HCT116 (cell line): ENCODE results near the gene MTA2. TPM values are rescaled to one million over a fixed set of nuclear protein-coding genes. Genes with fewer than 3 reads are reported as not detected.

Source experiments
- ATAC-seq: fragments of 200-7000 bp; cut with Tn5 transposase; 2 replicates; pipeline ENCODE4 v1.9.1; 2020; ENCODE audit warnings: mild to moderate bottlenecking, moderate library complexity
- BruUV-seq: library from RNA; stranded (reverse); fragments of 400-500 nt; replicated peaks from 2 replicates; lab custom pipeline; 2021; lab: Mats Ljungman, UMichigan
- CTCF ChIA-PET: fragments of 300-600 bp; sonication (Branson Sonifier 250); formaldehyde crosslinking; loops from one replicate; lab custom pipeline; 2021; ENCODE audit warnings: antibody characterized with exemption; lab: Charles Lee
- POLR2A ChIA-PET: fragments of 300-600, 350-600 bp; sonication (Branson Sonifier 250); formaldehyde crosslinking; loops from one replicate; lab custom pipeline; 2021; ENCODE audit warnings: antibody characterized with exemption; lab: Charles Lee
- RAD21 ChIA-PET, 2 experiments: fragments of 300-600 bp; sonication (Branson Sonifier 250); formaldehyde crosslinking; loops; one replicate each; lab custom pipeline; 2023; ENCODE audit warnings: low total read pairs in 2 of 2; ENCODE audit not compliant: uncharacterized antibody in 2 of 2, unreplicated experiment in 2 of 2, low non-redundant PET in 1 of 2; lab: Charles Lee
- DNase-seq: peaks from one replicate; pipeline ENCODE4 v3.0.0-alpha.2; 2010; ENCODE audit warnings: low read depth, low spot score
- H2AFZ ChIP-seq: fragments of 200-600 bp; shearing (Covaris generic), sonication (generic); 2 replicates; pipeline ENCODE4 v1.6.1; 2017; ENCODE audit warnings: low read depth, mixed run types, mixed read lengths, antibody characterized with exemption, low read length; ENCODE audit not compliant: poor library complexity, severe bottlenecking
- H3K27ac ChIP-seq: 2 replicates; pipeline ENCODE4 v1.5.1; 2012; ENCODE audit warnings: low read depth, low read length
- H3K27me3 ChIP-seq: fragments of 200-600 bp; sonication (generic); 2 replicates; pipeline ENCODE4 v1.6.1; 2016; ENCODE audit warnings: mixed run types, low read length, mixed read lengths; ENCODE audit not compliant: insufficient read depth
- H3K36me3 ChIP-seq, 2 experiments: fragments of 200-500 bp in 1 of 2; fragments of 200-600 bp in 1 of 2; sonication (Bioruptor generic) in 1 of 2; sonication (generic) in 1 of 2; 2 replicates each; pipeline versions ENCODE4 v1.5.1 to v1.6.1; 2014 to 2016; ENCODE audit warnings: low read length in 2 of 2, inconsistent platforms in 1 of 2, mixed read lengths in 1 of 2, mixed run types in 1 of 2; ENCODE audit not compliant: insufficient read depth in 2 of 2, control insufficient read depth in 1 of 2
- H3K4me1 ChIP-seq, 2 experiments: fragments of 200-600 bp in 1 of 2; sonication (generic) in 1 of 2; 2 replicates each; pipeline versions ENCODE4 v1.5.1 to v1.6.1; 2012 to 2017; ENCODE audit warnings: low read length in 2 of 2, inconsistent platforms in 1 of 2, mild to moderate bottlenecking in 1 of 2, mixed read lengths in 1 of 2, mixed run types in 1 of 2, moderate library complexity in 1 of 2; ENCODE audit not compliant: insufficient read depth in 2 of 2, control insufficient read depth in 1 of 2
- H3K4me2 ChIP-seq: fragments of 200-600 bp; sonication (generic); 2 replicates; pipeline ENCODE4 v1.6.1; 2017; ENCODE audit warnings: mixed run types, low read length, mixed read lengths
- H3K4me3 ChIP-seq, 2 experiments: fragments of 200-600 bp in 1 of 2; sonication (generic) in 1 of 2; replicated peaks in 1 of 2; 2 replicates each; pipeline ENCODE4 v1.5.1; 2011 to 2016; ENCODE audit warnings: low read length in 2 of 2, control low read depth in 1 of 2, low read depth in 1 of 2, mild to moderate bottlenecking in 1 of 2, mixed read lengths in 1 of 2, mixed run types in 1 of 2
- H3K79me2 ChIP-seq: fragments of 200-600 bp; sonication (generic); 2 replicates; pipeline ENCODE4 v1.6.1; 2017; ENCODE audit warnings: mild to moderate bottlenecking, mixed run types, low read length, moderate library complexity, mixed read lengths; ENCODE audit not compliant: insufficient read depth
- H3K9ac ChIP-seq: fragments of 200-600 bp; sonication (generic); 2 replicates; pipeline ENCODE4 v1.6.1; 2016; ENCODE audit warnings: low read length, mixed read lengths
- H3K9me2 ChIP-seq: fragments of 200-600 bp; sonication (generic), shearing (Covaris generic); 2 replicates; pipeline ENCODE4 v1.6.1; 2017; ENCODE audit warnings: mixed run types, mild to moderate bottlenecking, moderate library complexity; ENCODE audit not compliant: insufficient read depth
- H3K9me3 ChIP-seq, 2 experiments: fragments of 200-500 bp in 1 of 2; fragments of 200-600 bp in 1 of 2; sonication (Bioruptor generic) in 1 of 2; sonication (generic) in 1 of 2; 2 replicates each; pipeline ENCODE4 v1.6.1; 2014 to 2017; ENCODE audit warnings: low read length in 2 of 2, mixed read lengths in 2 of 2, inconsistent platforms in 1 of 2, low read depth in 1 of 2, mild to moderate bottlenecking in 1 of 2, mixed run types in 1 of 2, moderate library complexity in 1 of 2; ENCODE audit not compliant: control insufficient read depth in 1 of 2, insufficient read depth in 1 of 2
- H4K20me1 ChIP-seq: fragments of 200-600 bp; sonication (generic), shearing (Covaris generic); 2 replicates; pipeline ENCODE4 v1.6.1; 2017; ENCODE audit warnings: mixed run types, mild to moderate bottlenecking, moderate library complexity; ENCODE audit not compliant: insufficient read depth
- ATF3 ChIP-seq: IDR thresholded peaks from 2 replicates; pipeline ENCODE4 v1.6.1; 2012
- CEBPB ChIP-seq: IDR thresholded peaks from 2 replicates; pipeline ENCODE4 v1.6.1; 2012; ENCODE audit warnings: low read depth
- CTCF ChIP-seq, 3 experiments: fragments of 200-600 bp in 1 of 3; sonication (generic) in 1 of 3; IDR thresholded peaks in 2 of 3; conservative IDR thresholded peaks in 1 of 3; 2 replicates each; pipeline ENCODE4 v1.5.1; 2012 to 2017; ENCODE audit warnings: low read depth in 2 of 3, low read length in 2 of 3, antibody characterized with exemption in 1 of 3, borderline replicate concordance in 1 of 3, control low read depth in 1 of 3, mild to moderate bottlenecking in 1 of 3, mixed read lengths in 1 of 3, mixed run types in 1 of 3, moderate library complexity in 1 of 3; ENCODE audit not compliant: insufficient read depth in 1 of 3
- FOSL1 ChIP-seq: IDR thresholded peaks from 2 replicates; pipeline ENCODE4 v1.6.1; 2012; ENCODE audit warnings: low read depth
- JUND ChIP-seq: IDR thresholded peaks from 2 replicates; pipeline ENCODE4 v1.6.1; 2012
- SIN3A ChIP-seq: IDR thresholded peaks from 2 replicates; pipeline ENCODE4 v1.6.1; 2012; ENCODE audit warnings: low read depth
- ZBTB33 ChIP-seq: IDR thresholded peaks from 2 replicates; pipeline ENCODE4 v1.6.1; 2011; ENCODE audit warnings: mild to moderate bottlenecking, low read length, moderate library complexity; ENCODE audit not compliant: insufficient replicate concordance; ENCODE audit errors: extremely low read depth
- ZFX ChIP-seq: fragments of 450-650 bp; IDR thresholded peaks from 2 replicates; pipeline ENCODE4 v1.6.1; 2017
- intact Hi-C: fragments of 100-400 bp; cut with micrococcal nuclease; formaldehyde crosslinking; loops from 2 replicates; pipeline ENCODE4 v1.10.0; 2022
- total RNA-seq: library from RNA; stranded (reverse); gene quantifications from one replicate; pipeline ENCODE4 v1.2.1, GENCODE V29; 2021; ENCODE audit not compliant: unreplicated experiment

Gene MTA2
- total RNA-seq, 1 experiment from 2014 or later, result 98.9 TPM

- H4K20me1 ChIP-seq, result no peaks in the 10 kb centered on the region
- no peaks in the 10 kb centered on the region for H3K9me3 ChIP-seq
- ChIA-PET CTCF (no interaction called here), POLR2A (interaction anchor here (4.5 kb wide), 1 partner anchor 12 kb away, joined by 40 read pairs; the partner anchor contains the start of gene TUT1), RAD21 (no interaction called here)
- no peak for DNase-seq
- ATAC-seq, result no peak
- H3K4me1 ChIP-seq, result peaks cover 7 to 37% of the 10 kb centered on the region in 2 experiments
- no peak overlapping the region for H3K9ac ChIP-seq
- H3K79me2 ChIP-seq, result peaks cover 27% of the 10 kb centered on the region
- H3K4me2 ChIP-seq, result no peak overlapping the region
- H3K4me3 ChIP-seq, result no peak overlapping the region
- no peak overlapping the region for H2AFZ ChIP-seq
- intact Hi-C loops, result no loop called here
- H3K27me3 ChIP-seq, result no peaks in the 10 kb centered on the region
- no peak for TF ChIP-seq CTCF (IDR thresholded peaks at IDR 0.05 in 2 of 3, conservative IDR thresholded peaks at IDR 0.05 in 1 of 3; ENCODE audit: borderline replicate concordance in 1 of 3, insufficient read depth in 1 of 3, low read depth in 2 of 3, low read length in 2 of 3)
- no peak for TF ChIP-seq SIN3A
- TF ChIP-seq ZBTB33, result no peak
- no peak for TF ChIP-seq ZFX
- no peak for TF ChIP-seq FOSL1
- TF ChIP-seq ATF3, result no peak
- TF ChIP-seq CEBPB, result no peak
- no peak for TF ChIP-seq JUND
- BruUV-seq, result no TSS peak
- H3K9me2 ChIP-seq, result no peaks in the 10 kb centered on the region
- H3K36me3 ChIP-seq, result peaks cover 0 to 4% of the 10 kb centered on the region in 2 experiments; a peak in 2 of 4 replicates
- no peak overlapping the region for H3K27ac ChIP-seq
Observed at GRCh38 chr11:62603776-62604299, 2.2 kb upstream of the MTA2 start.
